ENCODE results near the gene BICD2.

The BICD2 gene

GRCh38 chr9:92762196-92762595 is 2.4 kb downstream of the BICD2 start:
- no peak overlapping the region for H3K27ac ChIP-seq
- TF ChIP-seq CTCF (IDR thresholded peaks at IDR 0.05) (no peak), ZFX (IDR thresholded peaks at IDR 0.05; ENCODE audit: borderline replicate concordance) (no peak)

- TF ChIP-seq CTCF (IDR thresholded peaks at IDR 0.05) (no peak), ZFX (IDR thresholded peaks at IDR 0.05; ENCODE audit: borderline replicate concordance) (no peak)
- H3K27ac ChIP-seq: no peak overlapping the region
Observed at GRCh38 chr9:92761686-92762085, 2.9 kb downstream of the BICD2 start.

GRCh38 chr9:92760494-92760893 is 4.1 kb downstream of the BICD2 start:
- H3K27ac ChIP-seq: no peak overlapping the region
- TF ChIP-seq CTCF (IDR thresholded peaks at IDR 0.05) (no peak), ZFX (IDR thresholded peaks at IDR 0.05; ENCODE audit: borderline replicate concordance) (no peak)

- TF ChIP-seq CTCF (IDR thresholded peaks at IDR 0.05) (no peak), ZFX (IDR thresholded peaks at IDR 0.05; ENCODE audit: borderline replicate concordance) (no peak)
- H3K27ac ChIP-seq: no peak overlapping the region
Observed at GRCh38 chr9:92760070-92760469, 4.6 kb downstream of the BICD2 start.

- no peak overlapping the region for H3K27ac ChIP-seq
- TF ChIP-seq ZFX (IDR thresholded peaks at IDR 0.05; ENCODE audit: borderline replicate concordance) (no peak), CTCF (IDR thresholded peaks at IDR 0.05) (no peak)
Observed at GRCh38 chr9:92759446-92759845, 5.2 kb downstream of the BICD2 start.

- TF ChIP-seq ZFX (IDR thresholded peaks at IDR 0.05; ENCODE audit: borderline replicate concordance) (no peak), CTCF (IDR thresholded peaks at IDR 0.05) (no peak)
- H3K27ac ChIP-seq: no peak overlapping the region
Observed at GRCh38 chr9:92756792-92757191, 7.8 kb downstream of the BICD2 start.

- no peak overlapping the region for H3K27ac ChIP-seq
- TF ChIP-seq ZFX (IDR thresholded peaks at IDR 0.05; ENCODE audit: borderline replicate concordance) (no peak), CTCF (IDR thresholded peaks at IDR 0.05) (no peak)
Observed at GRCh38 chr9:92754091-92754745, 10.4 kb downstream of the BICD2 start.

All from 22Rv1 (cell line).